Suprapubic skin (tissue), 3 donors: ENCODE results near the gene RAB12.

Experiments used
- EP300 ChIP-seq: sonication (generic); formaldehyde crosslinking; IDR thresholded peaks from one replicate; pipeline ENCODE4 v1.6.1; 2017; ENCODE audit warnings: antibody characterized with exemption
- POLR2A ChIP-seq, 2 donors: fragments of 450-650 bp; IDR thresholded peaks; one replicate each; pipeline ENCODE4 v1.6.1; 2017; ENCODE audit warnings: antibody characterized with exemption in 2 of 2, mild to moderate bottlenecking in 2 of 2, moderate library complexity in 2 of 2
- TF ChIP-seq, protein P1 (sequence below), 2 donors: fragments of 200-600 bp in 1 of 2; fragments of 450-650 bp in 1 of 2; sonication (generic) in 1 of 2; IDR thresholded peaks; one replicate each; pipeline ENCODE4 v1.5.1; 2016 to 2019; ENCODE audit warnings: antibody characterized with exemption in 2 of 2, mild to moderate bottlenecking in 1 of 2, moderate library complexity in 1 of 2

DNA sequence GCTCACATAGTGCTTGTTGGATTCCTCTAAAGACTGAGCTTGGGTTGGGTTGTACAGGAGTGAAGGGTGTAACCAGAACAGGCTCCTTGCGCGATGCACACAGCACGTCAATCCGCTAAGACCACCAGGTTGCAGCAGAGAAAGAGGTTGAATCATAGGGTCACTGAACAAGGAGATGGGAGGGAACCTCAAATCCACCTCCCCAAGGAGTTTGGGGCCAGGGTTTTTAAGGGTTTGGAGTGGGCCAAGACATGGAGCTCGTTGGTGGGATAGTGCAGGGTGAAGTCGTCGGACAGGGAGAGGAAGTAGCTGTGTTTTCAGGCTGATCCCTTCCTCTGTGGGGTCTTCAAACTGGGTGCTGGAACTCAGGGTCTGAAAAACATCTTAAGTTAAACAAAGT lies 75.3 kb downstream of the RAB12 start:
- TF ChIP-seq, protein P1, sequence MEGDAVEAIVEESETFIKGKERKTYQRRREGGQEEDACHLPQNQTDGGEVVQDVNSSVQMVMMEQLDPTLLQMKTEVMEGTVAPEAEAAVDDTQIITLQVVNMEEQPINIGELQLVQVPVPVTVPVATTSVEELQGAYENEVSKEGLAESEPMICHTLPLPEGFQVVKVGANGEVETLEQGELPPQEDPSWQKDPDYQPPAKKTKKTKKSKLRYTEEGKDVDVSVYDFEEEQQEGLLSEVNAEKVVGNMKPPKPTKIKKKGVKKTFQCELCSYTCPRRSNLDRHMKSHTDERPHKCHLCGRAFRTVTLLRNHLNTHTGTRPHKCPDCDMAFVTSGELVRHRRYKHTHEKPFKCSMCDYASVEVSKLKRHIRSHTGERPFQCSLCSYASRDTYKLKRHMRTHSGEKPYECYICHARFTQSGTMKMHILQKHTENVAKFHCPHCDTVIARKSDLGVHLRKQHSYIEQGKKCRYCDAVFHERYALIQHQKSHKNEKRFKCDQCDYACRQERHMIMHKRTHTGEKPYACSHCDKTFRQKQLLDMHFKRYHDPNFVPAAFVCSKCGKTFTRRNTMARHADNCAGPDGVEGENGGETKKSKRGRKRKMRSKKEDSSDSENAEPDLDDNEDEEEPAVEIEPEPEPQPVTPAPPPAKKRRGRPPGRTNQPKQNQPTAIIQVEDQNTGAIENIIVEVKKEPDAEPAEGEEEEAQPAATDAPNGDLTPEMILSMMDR (IDR thresholded peaks at IDR 0.05), result no peak
- TF ChIP-seq POLR2A (IDR thresholded peaks at IDR 0.05), result no peak
- TF ChIP-seq EP300, result no peak
